GM18909 (cell line): ENCODE data around the gene LILRA6.
"Not testable (repeated sequence)": the region's sequence is repeated elsewhere in the genome, so short reads cannot be mapped to it uniquely, and the experiment has no call there.

ENCODE experiments used
- ATAC-seq: cut with Tn5 transposase; IDR thresholded peaks from one replicate; pipeline ENCODE4 v1.9.1; 2021; ENCODE audit warnings: mild to moderate bottlenecking; ENCODE audit not compliant: unreplicated experiment, poor library complexity

Gene LILRA6

DNA sequence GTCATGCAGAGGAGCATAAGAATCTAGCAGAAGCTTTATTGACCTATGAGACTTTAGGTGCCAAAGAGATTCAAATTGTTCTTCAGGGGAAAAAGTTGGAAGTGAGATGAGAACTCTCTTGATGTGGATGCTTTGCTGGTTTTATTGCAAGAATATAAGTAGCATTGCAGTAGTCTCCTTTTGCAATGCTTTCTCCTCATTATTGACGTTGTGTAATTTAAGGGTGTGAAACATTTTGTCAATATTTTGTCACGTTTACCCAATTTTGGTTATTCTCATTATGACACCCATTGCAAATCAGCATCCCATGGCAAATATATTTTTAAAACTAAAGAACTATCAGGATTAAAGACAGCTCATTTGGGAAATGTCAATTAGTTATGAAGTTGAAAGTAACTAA lies 26.3 kb upstream of the LILRA6 start:
- ATAC-seq, result no peak

GRCh38 chr19:54266133-54266532 lies 23.5 kb upstream of the LILRA6 start:
- ATAC-seq, result no peak

DNA sequence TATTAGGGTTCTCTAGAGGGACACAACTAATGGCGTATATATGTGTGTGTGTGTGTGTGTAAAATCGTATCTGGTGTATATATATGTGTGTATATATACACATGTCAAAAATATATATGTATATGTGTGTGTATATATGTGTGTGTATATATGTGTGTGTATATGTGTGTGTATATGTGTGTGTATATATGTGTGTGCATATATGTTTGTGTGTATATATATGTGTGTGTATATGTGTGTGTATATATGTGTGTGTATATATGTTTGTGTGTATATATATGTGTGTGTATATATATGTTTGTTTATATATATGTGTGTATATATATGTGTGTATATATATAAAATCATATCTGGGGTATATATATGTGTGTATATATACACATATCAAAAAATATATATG lies 19.9 kb upstream of the LILRA6 start:
- ATAC-seq, result no peak

- ATAC-seq, result no peak
Measured at GRCh38 chr19:54262066-54262465, 19.5 kb upstream of the LILRA6 start.

GRCh38 chr19:54257116-54257480 lies 14.5 kb upstream of the LILRA6 start, which contains the start of gene LILRB5:
TSS of gene LILRB5 (minus strand) at chr19:54257273. CDS start at chr19:54257193, 80 bp downstream.
- no peak for ATAC-seq

DNA sequence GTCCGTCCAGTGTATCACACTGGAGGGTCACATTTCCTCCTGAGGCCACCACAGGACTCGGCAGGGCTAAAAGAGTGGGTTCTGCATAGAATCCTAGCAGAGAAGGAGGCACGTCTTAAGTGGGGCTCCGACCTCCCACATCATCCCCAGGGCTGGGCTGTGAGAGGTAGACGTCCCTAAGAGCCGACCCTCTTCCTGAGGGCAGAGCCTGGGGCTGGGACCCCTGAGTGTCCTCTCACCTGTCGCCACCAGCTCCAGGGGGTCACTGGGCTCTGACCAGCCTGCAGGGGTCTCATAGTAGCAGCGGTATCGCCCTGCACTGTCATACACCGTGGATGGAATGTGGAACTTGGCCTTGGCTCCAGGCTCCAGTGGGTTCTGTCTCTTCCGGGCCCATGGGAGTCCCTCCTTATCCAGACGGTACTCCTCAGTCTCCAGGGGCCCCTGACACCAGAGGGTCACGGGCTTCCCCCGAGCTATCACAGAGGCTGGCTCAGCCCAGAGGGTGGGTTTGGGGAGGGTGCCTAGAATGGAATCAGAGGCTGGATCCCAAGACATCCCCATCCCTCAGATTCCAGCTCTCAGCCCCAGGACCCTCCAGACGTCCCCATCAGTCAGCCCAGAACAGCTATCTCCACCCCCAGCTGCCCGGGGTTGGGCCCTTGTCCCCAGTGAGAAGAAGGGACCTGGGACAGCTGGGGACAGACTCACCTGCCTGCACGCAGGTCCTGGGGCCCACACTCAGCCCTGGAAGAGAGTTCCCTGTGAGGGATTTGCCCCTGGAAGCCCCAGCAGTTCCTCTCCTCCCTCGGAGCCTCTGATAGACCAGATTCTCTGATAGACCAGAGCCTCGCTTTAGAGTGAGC lies 13.9 kb upstream of the LILRA6 start:
- ATAC-seq, result no peak

DNA sequence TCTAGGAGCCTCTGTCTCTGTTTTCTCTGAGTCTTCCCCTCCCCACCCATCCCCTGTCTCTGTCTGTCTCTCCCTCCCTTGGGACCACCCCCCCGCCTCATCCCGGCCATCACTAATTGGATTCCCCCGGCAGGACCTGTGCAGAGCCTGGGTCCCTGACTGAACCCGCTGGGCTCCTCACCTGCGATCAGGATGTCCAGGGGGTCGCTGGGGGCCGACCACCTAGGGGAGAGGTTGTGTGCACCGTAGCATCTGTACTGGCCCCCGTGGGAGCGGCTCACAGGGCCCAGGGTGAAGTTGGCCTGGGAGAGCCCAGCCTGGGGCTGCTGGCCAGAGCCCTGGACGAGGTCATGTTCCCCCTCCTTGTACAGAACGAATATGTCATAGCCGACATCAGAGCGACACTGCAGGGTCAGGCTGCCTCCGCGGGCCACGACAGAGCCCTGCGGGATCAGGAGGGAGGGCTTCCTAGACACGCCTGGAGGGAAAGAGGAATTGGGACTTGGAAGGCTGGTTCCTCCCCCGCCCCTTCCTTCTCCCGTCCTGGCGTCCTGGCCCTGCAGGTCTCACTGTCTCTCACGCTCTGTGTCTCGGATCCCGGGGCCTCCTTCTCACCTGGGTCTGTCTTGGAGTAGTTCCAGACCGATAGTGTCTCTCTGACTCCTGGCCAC lies 12.7 kb upstream of the LILRA6 start:
- no peak for ATAC-seq

- ATAC-seq, result no peak
Measured at GRCh38 chr19:54254195-54254906, 11.8 kb upstream of the LILRA6 start.

- no peak for ATAC-seq
Measured at GRCh38 chr19:54253331-54254194, 11.0 kb upstream of the LILRA6 start.

GRCh38 chr19:54252845-54253244 lies 10.3 kb upstream of the LILRA6 start:
- ATAC-seq, result no peak

- no peak for ATAC-seq
Measured at GRCh38 chr19:54252243-54252642, 9.7 kb upstream of the LILRA6 start.

GRCh38 chr19:54248016-54248601 lies 5.5 kb upstream of the LILRA6 start:
- ATAC-seq, result no peak

DNA sequence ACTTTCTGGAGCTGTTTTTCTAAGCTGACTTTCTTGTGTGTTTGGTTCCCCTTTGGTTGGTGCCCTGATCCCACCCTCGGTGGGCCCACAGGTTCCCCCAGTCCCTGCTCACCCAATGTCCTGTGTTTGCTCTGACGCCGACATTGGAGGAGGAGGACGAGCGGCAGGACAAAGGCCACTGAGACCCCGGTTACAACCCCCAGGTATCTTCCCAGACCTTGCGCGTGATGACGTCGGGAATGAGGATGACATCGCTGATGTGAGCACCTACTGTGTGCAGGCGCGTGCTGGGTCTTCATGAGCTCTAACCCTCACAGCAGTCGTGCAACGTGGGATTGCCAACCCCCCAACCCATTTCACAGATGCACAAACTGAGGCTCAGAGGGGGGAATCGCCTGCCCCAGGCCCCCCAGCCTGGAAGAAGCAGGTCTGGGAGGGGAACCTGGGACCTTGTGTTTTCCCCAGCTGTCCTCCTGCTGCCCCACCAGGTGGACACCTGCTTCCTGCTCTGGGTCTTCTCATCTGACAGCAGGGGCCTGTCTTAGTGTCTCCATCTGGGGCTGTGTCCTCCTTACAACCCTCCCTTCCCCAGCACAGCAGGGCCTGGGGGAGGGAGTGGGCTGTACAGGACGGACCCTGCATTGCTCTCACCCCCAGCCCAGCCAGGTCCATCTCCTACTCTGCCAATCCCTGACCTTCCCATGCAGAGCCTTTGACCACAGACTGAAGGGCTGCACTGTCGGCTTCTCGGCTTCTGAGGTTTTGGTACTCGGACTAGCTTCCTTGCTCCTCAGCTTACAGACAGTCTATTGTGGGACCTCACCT lies 4.7 kb upstream of the LILRA6 start:
- ATAC-seq, result no peak

GRCh38 chr19:54245936-54246335 lies 3.3 kb upstream of the LILRA6 start:
- no peak for ATAC-seq

DNA sequence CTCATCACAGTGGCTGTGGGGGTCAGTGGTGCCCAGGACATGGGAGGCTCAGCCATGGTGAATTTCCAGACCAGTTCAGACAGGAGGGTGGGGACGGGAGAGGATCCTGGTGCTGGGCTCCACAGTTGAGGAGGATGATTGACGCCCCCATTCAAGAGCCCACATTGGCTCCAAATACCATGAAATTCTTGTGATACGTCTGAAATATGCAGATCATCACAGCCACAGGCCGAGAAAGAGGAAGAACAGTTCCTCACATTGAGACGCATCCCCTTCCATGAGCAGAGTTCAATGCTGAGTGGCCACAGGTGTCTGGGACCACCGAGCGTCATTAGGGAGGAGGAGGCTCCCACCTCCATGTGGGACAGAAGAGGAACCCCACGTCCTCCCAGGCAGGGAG lies 1.2 kb upstream of the LILRA6 start:
- not testable (repeated sequence) for ATAC-seq

DNA sequence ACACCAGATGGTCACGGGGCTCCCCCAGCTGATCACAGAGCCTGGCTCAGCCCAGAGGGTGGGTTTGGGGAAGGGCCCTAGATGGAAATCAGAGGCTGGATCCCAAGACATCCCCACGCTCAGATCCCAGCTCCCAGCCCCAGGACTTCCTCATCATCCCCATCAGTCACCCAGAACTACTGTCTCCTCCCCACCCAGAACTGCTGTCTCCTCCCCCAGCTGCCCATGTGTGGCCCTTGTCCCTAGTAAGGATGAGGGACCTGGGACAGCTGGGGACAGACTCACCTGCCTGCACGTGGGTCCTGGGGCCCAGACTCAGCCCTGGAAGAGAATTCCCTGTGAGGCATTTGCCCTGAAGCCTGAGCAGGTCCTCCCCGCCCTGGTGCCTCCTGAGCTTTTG lies 356 bp downstream of the LILRA6 start:
- not testable (repeated sequence) for ATAC-seq

GRCh38 chr19:54240372-54241336 lies 1.9 kb downstream of the LILRA6 start:
- not testable (repeated sequence) for ATAC-seq
